K562 (cell line): ENCODE results near the gene CERS5. TPM values are rescaled to one million over a fixed set of nuclear protein-coding genes. Genes with fewer than 3 reads are reported as not detected.

Source experiments
- ATAC-seq: fragments of 200-7000 bp; cut with Tn5 transposase; 3 replicates; pipeline ENCODE4 v1.9.1; 2020; ENCODE audit warnings: moderate library complexity
- BruUV-seq: library from RNA; stranded (reverse); fragments of 400-500 nt; replicated peaks from 2 replicates; lab custom pipeline; 2021; lab: Mats Ljungman, UMichigan
- CTCF ChIA-PET: fragments of 300-600 bp; formaldehyde crosslinking; extraction: SDS; loops from one replicate; lab custom pipeline; 2021; ENCODE audit warnings: low intra/inter-chr PET ratio; lab: Yijun Ruan, JAX
- POLR2A ChIA-PET: fragments of 300-600, 350-650 bp; sonication (Branson Sonifier 250); formaldehyde crosslinking; extraction: SDS; loops from one replicate; lab custom pipeline; 2021; ENCODE audit warnings: antibody characterized with exemption, inconsistent platforms; lab: Yijun Ruan, JAX
- DNase-seq, 4 experiments: peaks; one replicate each; pipeline versions ENCODE4 v3.0.0 to v3.0.0-alpha.2; 2011 to 2018; ENCODE audit warnings: low spot score in 3 of 4, mixed read lengths in 3 of 4; ENCODE audit errors: extremely low read depth in 1 of 4
- FAIRE-seq: peaks from 2 replicates; lab custom pipeline; 2011; peaks lifted over from hg19 to GRCh38; lab: Jason Lieb, UNC
- H2AFZ ChIP-seq: 2 replicates; pipeline ENCODE4 v1.6.0; 2011; ENCODE audit warnings: low read depth, low read length, control low read depth, inconsistent platforms
- H3K27ac ChIP-seq: fragments of 200-600 bp; 3 replicates; pipeline ENCODE4 v1.8.0; 2011; ENCODE audit warnings: low read depth, mild to moderate bottlenecking, control low read depth, inconsistent platforms, low read length, moderate library complexity, mixed read lengths; ENCODE audit errors: extremely low read depth
- H3K27me3 ChIP-seq, 2 experiments: fragments of 300-600 bp in 1 of 2; 2 replicates in 1 of 2; 3 replicates in 1 of 2; pipeline versions ENCODE4 v1.6.0 to v1.8.0; 2011; ENCODE audit warnings: inconsistent platforms in 2 of 2, low read length in 2 of 2, mild to moderate bottlenecking in 1 of 2, mixed read lengths in 1 of 2, moderate library complexity in 1 of 2; ENCODE audit not compliant: control insufficient read depth in 2 of 2, insufficient read depth in 2 of 2
- H3K36me3 ChIP-seq: fragments of 300-600 bp; 3 replicates; pipeline ENCODE4 v1.8.0; 2011; ENCODE audit warnings: mild to moderate bottlenecking, low read length, inconsistent platforms; ENCODE audit not compliant: control insufficient read depth, insufficient read depth
- H3K4me1 ChIP-seq, 2 experiments: fragments of 200-600 bp in 1 of 2; replicated peaks in 1 of 2; 2 replicates in 1 of 2; 3 replicates in 1 of 2; pipeline versions ENCODE4 v1.5.1 to v1.8.0; 2011; ENCODE audit warnings: inconsistent platforms in 2 of 2, low read length in 2 of 2, mild to moderate bottlenecking in 1 of 2, mixed read lengths in 1 of 2, moderate library complexity in 1 of 2; ENCODE audit not compliant: control insufficient read depth in 2 of 2, insufficient read depth in 2 of 2
- H3K4me2 ChIP-seq: 2 replicates; pipeline ENCODE4 v1.6.1; 2011; ENCODE audit warnings: low read length, control low read depth, inconsistent platforms, mixed read lengths; ENCODE audit not compliant: insufficient read depth
- H3K4me3 ChIP-seq: fragments of 200-600 bp; sonication (generic), shearing (Covaris generic); 2 replicates; pipeline ENCODE4 v1.5.1; 2016; ENCODE audit warnings: control low read depth, inconsistent platforms
- H3K79me2 ChIP-seq: fragments of 200-600 bp; 3 replicates; pipeline ENCODE4 v1.8.0; 2011; ENCODE audit warnings: low read length, inconsistent platforms; ENCODE audit not compliant: control insufficient read depth, insufficient read depth
- H3K9ac ChIP-seq, 2 experiments: 2 replicates each; pipeline versions ENCODE4 v1.6.0 to v1.6.1; 2011; ENCODE audit warnings: low read depth in 2 of 2, low read length in 2 of 2, control low read depth in 1 of 2, inconsistent platforms in 1 of 2, mild to moderate bottlenecking in 1 of 2, mixed read lengths in 1 of 2; ENCODE audit not compliant: insufficient read depth in 1 of 2
- H3K9me1 ChIP-seq: one replicate; pipeline ENCODE4 v1.6.0; 2011; ENCODE audit warnings: inconsistent platforms, mild to moderate bottlenecking, low read length, moderate library complexity; ENCODE audit not compliant: control insufficient read depth, insufficient read depth
- H3K9me3 ChIP-seq: replicated peaks from 2 replicates; pipeline ENCODE4 v1.5.1; 2011; ENCODE audit warnings: low read depth, low read length, inconsistent platforms; ENCODE audit not compliant: control insufficient read depth, insufficient read depth
- H4K20me1 ChIP-seq: replicated peaks from 2 replicates; pipeline ENCODE4 v1.6.1; 2011; ENCODE audit warnings: low read length, inconsistent platforms, mixed read lengths; ENCODE audit not compliant: control insufficient read depth, insufficient read depth
- DACH1 ChIP-seq: fragments of 450-650 bp; IDR thresholded peaks from 2 replicates; pipeline ENCODE4 v1.6.1; 2018; ENCODE audit not compliant: partially characterized antibody
- POLR2G ChIP-seq: fragments of 200-400 bp; formaldehyde crosslinking; IDR thresholded peaks from 2 replicates; pipeline ENCODE4 v1.6.1; 2017; ENCODE audit warnings: low read depth, mild to moderate bottlenecking, antibody characterized with exemption, low read length, moderate library complexity
- SMARCA4 ChIP-seq: fragments of 450-650 bp; IDR thresholded peaks from 2 replicates; pipeline ENCODE4 v1.6.1; 2016
- TAF15 ChIP-seq: fragments of 200-400 bp; formaldehyde crosslinking; IDR thresholded peaks from 2 replicates; pipeline ENCODE4 v1.6.1; 2017; ENCODE audit warnings: mild to moderate bottlenecking, low read depth, low read length, moderate library complexity
- TFAP4 ChIP-seq: sonication (generic); formaldehyde crosslinking; IDR thresholded peaks from 2 replicates; pipeline ENCODE4 v1.8.0; 2022; ENCODE audit warnings: missing genetic modification reagents, mild to moderate bottlenecking, moderate library complexity, borderline replicate concordance
- ZNF511 ChIP-seq: sonication (generic); formaldehyde crosslinking; IDR thresholded peaks from 2 replicates; pipeline ENCODE4 v1.8.0; 2022; ENCODE audit warnings: mild to moderate bottlenecking, missing genetic modification reagents
- ZNF785 ChIP-seq: fragments of 250-450 bp; sonication (Bioruptor Pico); IDR thresholded peaks from 2 replicates; pipeline ENCODE4 v1.4.0; 2020; ENCODE audit warnings: mild to moderate bottlenecking
- WGBS: fragments of 100-300 bp; shearing (Covaris generic); methylation state at CpG from one replicate; pipeline ENCODE4 v1.1.6; 2016; ENCODE audit warnings: low coverage, mixed read lengths; ENCODE audit not compliant: insufficient coverage; ENCODE audit errors: missing lambda C conversion rate; 5-methylcytosine and 5-hydroxymethylcytosine counted together
- in situ Hi-C: fragments of 300-500 bp; cut with MboI; formaldehyde crosslinking; loops from 4 replicates; pipeline ENCODE4 v1.15.0; 2018; ENCODE audit warnings: inconsistent platforms, mixed read lengths
- intact Hi-C: fragments of 100-400 bp; cut with micrococcal nuclease; formaldehyde crosslinking; loops from 2 replicates; pipeline ENCODE4 v1.14.2; 2022
- polyA plus RNA-seq, 8 experiments: library from polyadenylated mRNA; depleted of rRNA in 4 of 8; stranded (reverse) in 5 of 8; unstranded in 3 of 8; fragments of >200 nt; fragmentation: Nextera tagmentation in 2 of 8; fragmentation: Illumina TruSeq in 1 of 8; extraction: Ambion mirVana in 2 of 8; extraction: Trizol in 1 of 8; gene quantifications; 2 replicates each; pipeline versions ENCODE4 v1.2.1 to v1.2.3, GENCODE V29; 2011 to 2014; ENCODE audit warnings: inconsistent platforms in 1 of 8, missing spikeins in 1 of 8
- total RNA-seq, 7 experiments: library from RNA; depleted of rRNA in 6 of 7; stranded (reverse); fragments of >200 nt in 6 of 7; fragmentation: Illumina TruSeq in 2 of 7; extraction: Trizol in 2 of 7; gene quantifications; 2 replicates each; pipeline versions ENCODE4 v1.2.1 to v1.2.3, GENCODE V29; 2011 to 2021; ENCODE audit warnings: low replicate concordance in 1 of 7
- TF ChIP-seq, protein P1 (sequence below): fragments of 200-800 bp; sonication (Bioruptor generic); IDR thresholded peaks from 2 replicates; pipeline ENCODE4 v1.6.1; 2017; ENCODE audit warnings: missing genetic modification characterization, missing compliant biosample characterization

Gene CERS5
- total and polyA plus RNA-seq, 9 of the 15 experiments (the other 6 are each of a cell fraction or from before 2014, with no cell fraction given) = 6.1 to 47.5 (median 17.8) TPM

DNA sequence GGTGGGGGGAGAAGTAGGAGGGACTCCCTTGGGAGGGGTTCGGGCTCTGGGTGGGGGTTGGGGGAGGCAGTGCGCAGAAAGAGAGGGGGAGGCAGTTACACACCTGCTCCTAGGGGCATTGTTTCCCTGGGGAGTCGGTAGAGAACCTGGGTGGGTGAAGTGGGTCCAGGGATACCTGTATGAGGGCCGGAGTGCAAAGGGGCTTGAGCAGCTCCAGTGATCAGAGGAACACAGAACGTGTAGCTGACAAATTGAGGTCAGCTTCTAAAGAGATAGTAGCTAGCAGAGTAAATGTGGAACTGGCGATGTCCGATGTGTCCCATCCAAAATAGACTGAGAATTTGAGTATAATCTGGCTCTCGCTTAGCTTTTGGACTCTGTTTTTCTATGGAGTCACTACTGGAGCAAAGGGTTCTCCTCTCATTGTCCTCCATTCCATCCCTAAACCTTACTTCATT is 81.5 kb downstream of the CERS5 start:
- Histone ChIP-seq H3K79me2 (peaks cover 10% of the 10 kb centered on the region), H3K4me1 (peaks cover 10 to 21% of the 10 kb centered on the region in 2 experiments; a peak in 4 of 5 replicates), H3K27me3 (no peaks in the 10 kb centered on the region), H3K9ac (peak overlapping the region; percentile 58 to 89; a peak in 3 of 4 replicates), H4K20me1 (peaks cover 5% of the 10 kb centered on the region), H3K4me2 (peak overlapping the region; percentile 90), H3K9me3 (no peaks in the 10 kb centered on the region), H3K27ac (peak overlapping the region; percentile 84), H3K9me1 (no peaks in the 10 kb centered on the region), H3K36me3 (peaks cover 47% of the 10 kb centered on the region), H3K4me3 (peak overlapping the region; percentile 82), H2AFZ (peak overlapping the region; percentile 14; the same call in 1 of the 2 replicates)
- ChIA-PET POLR2A (interaction anchor here (0.6 to 2.5 kb wide), 12 partner anchors 9 to 522 kb away, joined by 3 to 16 read pairs (median 6); partner anchors contain the start of genes CERS5 and GPD1), CTCF (interaction anchor here (2.0 kb wide), 1 partner anchor 90 kb away, joined by 10 read pairs; no protein-coding TSS in a partner anchor)
- in situ Hi-C loops = no loop called here
- TF ChIP-seq DACH1 = no peak
- DNase-seq = no peak
- 22% methylated on average over 7 of the region's 8 CpGs for WGBS
- FAIRE-seq = peak; percentile 6
- intact Hi-C loops = loop anchor here (1.0 to 5.0 kb wide), 2 partner anchors 26 to 677 kb away; partner anchors contain the start of gene ATF1
- ATAC-seq = no peak
- TSS peak; percentile 72 for BruUV-seq

GRCh38 chr12:50084775-50085614 is 82.2 kb downstream of the CERS5 start, which contains the start of gene SMARCD1:
Gene SMARCD1, plus strand, starts transcription at chr12:50085342. Its CDS starts 28 bp downstream, at chr12:50085370.
- Histone ChIP-seq H3K9me3 (no peaks in the 10 kb centered on the region), H3K27me3 (no peaks in the 10 kb centered on the region), H3K4me2 (peak within 1 kb of the TSS; percentile 90), H3K36me3 (peaks cover 41% of the 10 kb centered on the region), H3K27ac (peak within 1 kb of the TSS; percentile 84), H3K4me1 (peaks cover 10 to 21% of the 10 kb centered on the region in 2 experiments; a peak in 4 of 5 replicates), H3K9me1 (no peaks in the 10 kb centered on the region), H3K4me3 (peak within 1 kb of the TSS; percentile 82), H3K79me2 (peaks cover 10% of the 10 kb centered on the region), H4K20me1 (peaks cover 5% of the 10 kb centered on the region), H2AFZ (peak within 1 kb of the TSS; percentile 99), H3K9ac (peak within 1 kb of the TSS; percentile 83 to 89)
- in situ Hi-C loops = loop anchor here (5.0 kb wide), 1 partner anchor 92 kb away; no protein-coding TSS in a partner anchor
- under 1% methylated on average over 43 of the region's 69 CpGs for WGBS
- ChIA-PET POLR2A (interaction anchor here (0.6 to 2.5 kb wide), 23 partner anchors 8 to 1233 kb away, joined by 3 to 16 read pairs (median 4); partner anchors contain the start of genes CERS5, DDX23, GPD1 and TMBIM6), CTCF (interaction anchor here (0.5 to 2.0 kb wide), 2 partner anchors 12 to 90 kb away, joined by 3 to 10 read pairs; no protein-coding TSS in a partner anchor)
- peak; percentile 96 for ATAC-seq
- TSS peak; percentile 96 for BruUV-seq
- DNase-seq = peak; percentile 92 to 96 (median 93)
- intact Hi-C loops = loop anchor here (1.0 to 5.0 kb wide), 2 partner anchors 26 to 677 kb away; partner anchors contain the start of gene ATF1
- peak; percentile 96 for FAIRE-seq
- TF ChIP-seq TAF15 = no peak
- no peak for TF ChIP-seq ZNF785 (CRISPR knock-in tag)
- TF ChIP-seq ZNF511 (CRISPR knock-in tag) = no peak
- no peak; the same call in 1 of the 2 replicates for TF ChIP-seq SMARCA4
- TF ChIP-seq, protein P1, sequence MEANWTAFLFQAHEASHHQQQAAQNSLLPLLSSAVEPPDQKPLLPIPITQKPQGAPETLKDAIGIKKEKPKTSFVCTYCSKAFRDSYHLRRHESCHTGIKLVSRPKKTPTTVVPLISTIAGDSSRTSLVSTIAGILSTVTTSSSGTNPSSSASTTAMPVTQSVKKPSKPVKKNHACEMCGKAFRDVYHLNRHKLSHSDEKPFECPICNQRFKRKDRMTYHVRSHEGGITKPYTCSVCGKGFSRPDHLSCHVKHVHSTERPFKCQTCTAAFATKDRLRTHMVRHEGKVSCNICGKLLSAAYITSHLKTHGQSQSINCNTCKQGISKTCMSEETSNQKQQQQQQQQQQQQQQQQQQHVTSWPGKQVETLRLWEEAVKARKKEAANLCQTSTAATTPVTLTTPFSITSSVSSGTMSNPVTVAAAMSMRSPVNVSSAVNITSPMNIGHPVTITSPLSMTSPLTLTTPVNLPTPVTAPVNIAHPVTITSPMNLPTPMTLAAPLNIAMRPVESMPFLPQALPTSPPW = peak; percentile 92
- TF ChIP-seq POLR2G = peak; percentile 85
- TF ChIP-seq TFAP4 (CRISPR knock-in tag) = peak; percentile 68; the same call in 1 of the 2 replicates
